Nucleus accumbens (tissue), 56 donors: ENCODE measurements around the gene TRAK1.

Source experiments
- DNase-seq, 56 donors: peaks; one replicate each; lab custom pipeline; 2025; lab: John Stamatoyannopoulos, UW

The TRAK1 gene

DNA sequence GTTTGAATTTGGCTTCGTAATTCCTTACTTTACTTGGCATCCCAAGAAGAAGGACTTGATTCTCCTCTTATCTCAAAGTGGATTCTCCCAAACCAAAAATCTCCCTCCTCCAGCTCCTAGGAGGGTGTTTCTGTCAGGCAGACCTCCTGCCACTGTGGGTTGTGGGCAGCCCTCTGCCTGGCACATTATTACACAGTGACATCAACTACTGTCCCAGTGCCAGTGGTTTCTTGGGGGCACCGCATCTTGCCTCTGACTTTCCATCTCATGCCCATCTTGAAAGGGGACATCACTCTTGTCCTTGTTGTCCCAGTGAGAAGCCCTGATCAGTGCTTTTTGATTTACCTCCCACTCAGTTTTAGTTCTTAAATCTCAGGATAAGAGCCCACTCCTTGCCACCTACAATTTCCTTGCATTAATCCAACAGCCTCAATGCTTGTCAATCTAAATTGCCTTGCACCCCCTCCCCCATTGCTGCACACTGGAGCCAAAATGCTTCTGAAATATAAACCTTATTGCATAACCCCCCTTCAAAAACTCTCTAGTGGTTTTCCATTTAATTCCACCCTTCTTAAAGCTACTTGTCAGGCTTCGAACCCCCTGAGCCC, 81.0 kb downstream of the TRAK1 start:
- no peak for DNase-seq

DNA sequence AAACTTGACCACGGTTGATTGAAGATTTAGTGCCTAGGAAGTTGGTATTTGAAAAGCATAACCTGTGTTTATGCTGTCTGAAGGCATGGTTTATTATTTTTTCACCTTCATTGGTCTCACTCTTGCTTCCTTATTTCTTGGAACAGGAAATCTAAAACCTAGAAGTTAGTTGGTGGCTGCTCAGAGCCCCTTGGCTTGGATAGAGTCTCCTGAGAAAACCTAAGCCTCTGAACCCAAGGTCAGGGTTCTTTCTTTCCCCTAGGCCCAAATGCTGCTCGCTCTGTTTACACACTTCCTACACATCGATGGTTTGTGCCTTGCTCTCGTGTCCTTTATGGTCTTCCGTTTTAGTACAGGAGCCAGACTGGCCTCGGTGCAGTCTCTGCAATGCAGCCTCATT, 82.2 kb downstream of the TRAK1 start:
- DNase-seq: no peak

DNA sequence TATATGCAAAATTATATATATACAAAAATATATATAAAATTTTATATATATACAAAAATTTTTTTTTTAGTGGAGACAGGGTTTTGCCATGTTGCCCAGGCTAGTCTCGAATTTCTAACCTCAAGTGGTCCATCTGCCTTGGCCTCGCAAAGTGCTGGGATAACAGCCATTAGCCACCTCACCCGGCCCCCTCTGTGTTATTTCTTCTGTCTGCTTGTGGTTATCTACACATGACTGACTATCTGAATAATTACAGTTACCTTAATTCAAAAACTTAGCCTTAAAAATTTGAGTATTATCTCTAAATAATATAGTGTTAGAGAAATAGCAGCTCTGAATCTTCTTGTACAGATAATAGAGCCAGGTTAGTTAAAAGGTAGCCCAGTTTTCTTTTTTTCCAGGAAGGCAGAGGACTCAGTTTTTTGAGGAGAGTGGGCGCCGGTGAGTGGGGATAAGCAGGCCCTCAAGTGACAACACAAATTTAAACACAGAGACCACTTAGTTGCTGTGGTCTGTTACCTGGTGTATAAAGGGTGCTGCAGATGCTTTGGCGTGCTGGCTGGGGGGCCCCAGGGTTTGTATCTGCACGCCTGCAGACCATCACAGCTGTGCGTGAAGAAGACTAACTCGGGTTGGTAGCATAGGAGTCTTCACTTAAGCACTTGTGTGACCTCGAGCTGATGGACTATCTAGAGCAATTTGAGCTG, 83.7 kb downstream of the TRAK1 start:
- DNase-seq: no peak

DNA sequence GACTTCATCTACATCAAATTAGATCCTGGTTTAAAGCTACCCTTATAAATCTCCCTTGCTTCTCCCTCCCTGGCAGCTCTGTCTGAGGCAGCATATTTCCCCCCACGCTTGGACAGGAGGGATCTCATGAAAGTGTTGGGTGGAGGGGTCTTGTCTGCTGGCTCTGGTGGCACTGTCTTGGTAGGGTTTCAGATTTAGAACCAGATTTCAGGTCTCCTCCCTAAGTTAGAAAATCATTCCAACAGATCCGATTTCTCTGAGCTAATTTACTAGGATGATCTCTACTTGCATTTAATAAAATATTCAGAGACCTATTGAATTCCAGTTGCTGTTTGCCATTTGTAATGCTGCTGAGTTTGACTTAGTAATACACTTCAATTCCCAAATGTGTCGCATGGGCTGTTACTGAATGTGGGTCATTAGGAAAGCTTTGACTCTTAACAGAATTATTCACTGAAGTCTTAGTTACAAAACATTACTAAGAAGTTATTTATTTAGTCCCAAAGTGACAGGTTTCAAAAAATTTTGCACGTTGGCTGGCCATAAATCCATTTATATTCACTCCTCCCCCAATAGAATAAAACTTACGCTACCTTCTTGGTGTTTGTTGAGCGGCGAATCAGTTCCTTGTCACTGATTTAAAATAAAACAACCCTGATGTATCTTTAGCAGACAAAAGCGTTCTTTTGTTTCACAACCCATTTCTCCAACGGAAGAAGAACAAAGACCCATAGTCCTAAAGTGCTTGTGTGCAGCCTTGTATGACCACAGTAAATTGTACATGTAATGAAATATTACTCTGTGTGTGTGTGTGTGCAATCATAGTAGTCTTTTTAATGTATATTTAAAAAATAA, 84.5 kb downstream of the TRAK1 start:
- no peak for DNase-seq

DNA sequence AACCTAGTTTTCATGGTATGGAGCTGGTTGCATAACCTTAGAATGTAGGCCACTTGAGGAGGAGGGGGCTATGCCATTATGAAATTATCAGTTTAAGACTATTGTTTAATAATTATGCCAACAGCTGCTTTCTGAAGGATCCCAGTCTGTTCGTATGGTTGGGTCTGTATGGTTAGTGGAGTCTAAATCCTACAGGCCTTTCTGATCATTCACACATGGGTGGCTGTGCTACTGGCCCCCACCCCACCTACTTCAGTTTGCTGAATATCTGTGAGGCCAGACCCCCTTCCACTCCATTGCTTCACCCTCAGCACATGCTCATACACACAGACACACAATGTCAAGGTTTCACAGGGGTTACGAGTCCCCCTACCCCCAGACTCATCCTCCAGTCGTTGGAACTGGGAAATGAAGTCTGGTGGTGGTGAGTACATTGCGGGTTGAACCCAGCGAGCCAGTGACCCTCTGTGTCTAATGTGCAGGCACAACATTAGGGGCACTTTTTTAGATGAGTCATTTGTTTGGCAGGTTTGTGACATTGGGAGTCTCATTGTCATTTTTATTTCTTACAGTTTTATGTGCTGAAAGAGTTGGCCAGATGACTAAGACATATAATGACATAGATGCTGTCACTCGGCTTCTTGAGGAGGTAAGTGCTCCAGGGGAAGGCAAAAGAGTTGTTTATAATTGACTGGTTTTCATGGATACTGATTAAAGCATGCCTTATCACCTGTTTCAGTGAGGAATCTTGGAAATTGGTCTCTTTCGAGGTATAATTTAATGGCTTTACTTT, 85.3 kb downstream of the TRAK1 start:
- DNase-seq: no peak

DNA sequence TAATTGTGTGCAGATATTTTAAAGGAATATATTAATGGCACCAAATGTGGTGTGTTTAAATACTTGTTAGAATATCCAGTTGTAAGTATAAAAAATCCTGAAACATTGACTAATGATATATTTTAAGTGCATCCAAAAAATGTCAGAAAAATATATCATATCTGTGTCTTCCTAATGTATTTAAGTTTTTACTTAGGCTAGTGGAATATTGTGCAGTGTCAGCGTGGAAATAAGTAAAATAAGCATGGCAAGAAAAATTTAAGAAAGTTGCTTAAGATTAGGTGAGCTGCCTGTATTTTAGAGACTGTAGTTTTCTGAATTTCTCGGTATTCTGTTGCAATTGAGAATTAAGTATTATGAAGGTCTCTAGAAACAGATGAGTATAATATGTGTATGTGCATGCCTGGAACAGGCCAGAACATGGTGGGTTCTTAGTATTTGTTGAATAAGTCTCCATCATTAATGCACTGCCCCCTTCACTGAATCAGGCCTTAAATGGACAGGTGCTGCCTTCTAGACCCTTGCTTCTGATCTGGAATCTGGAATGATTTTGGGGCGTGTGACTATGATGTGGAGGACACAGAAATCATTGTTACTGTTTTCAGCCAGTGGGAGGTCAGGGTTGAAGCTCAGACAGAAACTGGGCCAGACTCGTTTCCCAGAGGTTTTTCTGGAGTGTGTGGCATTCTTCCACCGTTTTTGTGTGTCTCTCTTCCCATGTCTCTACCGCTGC, 86.1 kb downstream of the TRAK1 start:
- DNase-seq: peak in 3 of 56 donors; percentile 24 to 51 (median 32)

DNA sequence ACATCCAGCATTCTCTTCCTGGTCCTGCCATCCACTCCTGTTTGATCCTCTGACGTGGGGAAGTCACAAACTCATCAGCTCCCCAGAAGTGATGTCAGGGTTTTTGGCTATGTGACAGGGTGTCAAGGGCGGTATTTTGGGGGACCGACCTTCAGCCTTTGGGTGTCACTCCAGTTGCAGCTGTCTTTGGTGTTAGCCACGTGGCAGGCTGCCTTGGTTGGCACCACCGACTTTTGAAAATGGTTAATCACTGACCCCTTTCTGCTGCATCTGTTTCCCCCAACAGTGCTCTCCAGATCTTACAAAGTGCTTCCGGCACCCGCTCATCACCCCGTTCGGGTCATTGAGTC, 86.6 kb downstream of the TRAK1 start:
- DNase-seq: no peak

DNA sequence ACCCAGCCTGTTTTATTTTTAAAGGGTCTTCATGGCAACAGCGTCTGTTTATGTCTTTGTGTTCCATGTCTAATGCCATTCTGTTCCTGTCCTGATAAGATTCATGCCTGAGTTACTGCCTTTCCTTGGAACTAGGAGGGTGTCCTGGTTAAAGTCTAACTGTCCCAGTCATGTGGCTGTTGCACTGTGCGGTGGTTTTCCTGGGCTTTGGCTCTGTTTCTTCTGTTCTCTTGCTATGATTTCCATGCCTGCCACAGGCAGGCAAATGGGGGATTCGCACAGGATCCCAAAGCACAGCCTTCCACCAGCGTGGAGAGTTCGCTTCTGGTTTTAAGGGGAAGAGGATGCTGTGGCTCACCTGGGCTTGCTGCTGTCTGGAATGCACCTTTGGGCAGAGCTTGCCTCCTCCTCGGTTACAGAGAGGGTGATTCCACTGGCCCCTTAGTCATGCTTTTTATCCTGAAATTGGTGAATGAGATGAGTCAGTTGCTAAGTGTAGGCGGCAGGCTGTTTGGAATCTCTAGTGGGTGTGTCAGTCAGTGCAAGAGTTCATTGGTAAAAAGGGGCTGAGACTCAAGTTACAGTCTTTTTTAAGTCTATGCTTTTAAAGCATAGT, 88.1 kb downstream of the TRAK1 start:
- peak in 18 of 56 donors; percentile 12 to 70 (median 34) for DNase-seq

DNA sequence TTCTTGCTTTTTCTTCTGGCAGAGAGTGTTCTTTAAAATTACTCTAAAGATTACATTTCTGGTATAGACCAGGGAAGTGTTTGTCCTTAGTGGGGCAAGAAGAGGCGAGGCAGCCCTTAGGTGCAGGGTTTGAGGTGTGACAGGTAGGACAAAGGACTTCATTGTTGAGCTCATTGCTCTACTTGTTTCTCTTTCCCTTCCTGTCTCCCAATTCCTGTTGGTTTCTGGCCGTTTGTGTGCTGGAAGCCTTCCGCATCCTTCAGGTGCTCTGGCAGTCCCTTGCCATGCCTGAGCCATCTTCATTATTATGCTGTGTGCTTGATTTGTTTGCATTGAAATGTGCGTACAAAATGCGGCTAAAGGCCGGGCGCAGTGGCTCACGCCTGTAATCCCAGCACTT, 89.7 kb downstream of the TRAK1 start:
- DNase-seq: no peak

DNA sequence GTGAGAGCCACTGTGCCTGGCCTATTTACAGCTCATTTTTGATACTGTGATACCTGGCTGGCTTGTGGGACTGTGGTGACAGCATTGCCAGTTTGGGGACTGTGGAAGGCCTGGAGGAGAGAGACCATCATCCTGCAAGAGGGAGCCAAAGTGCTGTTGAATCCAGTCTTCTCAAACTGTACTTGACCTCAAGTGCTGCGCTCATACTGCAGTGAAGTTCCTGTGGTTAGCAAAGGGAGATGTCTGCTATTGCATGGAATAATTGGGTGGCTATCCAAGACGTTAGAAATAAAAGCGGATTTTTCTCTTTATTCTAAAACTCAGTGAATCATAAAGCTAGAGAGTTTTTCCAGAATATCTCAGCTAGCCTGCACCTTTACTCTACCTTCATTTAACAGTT, 91.4 kb downstream of the TRAK1 start:
- no peak for DNase-seq

DNA sequence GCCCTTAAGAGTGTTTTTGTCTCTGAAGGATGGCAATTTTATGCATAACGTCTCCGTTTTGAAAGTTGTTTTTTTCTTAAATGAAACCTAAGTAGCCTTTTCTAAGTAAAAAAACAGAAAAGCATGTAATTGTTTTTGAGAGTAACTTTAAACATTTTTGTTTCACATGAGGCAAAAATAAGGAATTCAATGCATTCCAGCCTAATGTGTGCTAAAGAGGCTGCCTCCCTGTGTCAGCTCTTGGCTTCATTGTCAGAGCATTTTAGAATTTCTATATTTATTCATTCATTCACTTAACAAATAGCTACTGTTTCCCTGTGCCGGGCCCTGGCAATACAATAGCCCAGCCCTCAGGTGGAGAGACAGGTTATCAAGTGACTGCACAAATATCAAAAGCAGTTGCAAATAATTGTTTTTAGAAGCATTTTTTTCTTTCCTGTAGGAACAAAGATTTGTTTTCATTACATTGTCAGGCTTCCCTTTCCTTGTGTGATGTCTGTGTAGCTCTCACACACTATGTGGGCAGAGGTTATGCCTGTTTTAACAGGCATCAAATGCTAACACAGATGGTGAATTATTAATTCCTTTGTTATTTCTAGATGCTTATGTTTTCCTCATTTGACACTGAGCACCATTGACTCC, 93.0 kb downstream of the TRAK1 start:
- DNase-seq: peak in 1 of 56 donors; percentile 31

DNA sequence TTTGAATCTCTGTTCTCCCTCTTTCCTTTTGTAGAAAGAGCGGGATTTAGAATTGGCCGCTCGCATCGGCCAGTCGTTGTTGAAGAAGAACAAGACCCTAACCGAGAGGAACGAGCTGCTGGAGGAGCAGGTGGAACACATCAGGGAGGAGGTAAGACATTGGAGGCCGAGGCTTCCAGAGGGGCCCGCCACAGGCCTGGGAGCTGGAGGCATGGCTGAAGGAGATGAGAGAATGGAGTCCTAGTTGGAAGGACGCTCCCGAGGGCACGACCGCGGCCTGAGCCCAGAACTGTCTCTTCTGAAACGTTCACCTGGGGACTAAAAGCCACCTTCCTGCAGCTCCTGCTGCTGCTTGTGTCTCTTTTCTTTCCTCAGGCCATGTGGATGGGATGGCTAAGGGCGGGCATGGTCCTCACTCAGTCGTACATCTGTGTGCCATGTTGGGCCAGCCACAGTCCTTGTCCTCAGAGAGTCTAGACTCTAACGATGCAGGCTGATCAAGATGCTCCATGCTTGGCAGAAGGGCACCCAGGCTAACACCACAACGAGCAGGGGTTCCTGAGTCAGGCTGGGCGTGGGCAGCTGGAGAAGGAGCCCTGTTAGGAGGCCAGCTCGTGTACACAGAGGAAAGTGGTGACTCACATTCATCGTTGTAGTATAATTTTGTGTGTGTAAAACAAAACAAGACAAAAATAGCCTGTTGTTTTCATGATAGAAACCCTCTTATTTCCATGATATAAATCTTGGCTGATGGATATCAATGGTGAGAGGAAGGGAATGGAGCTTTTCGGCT, 93.7 kb downstream of the TRAK1 start:
- DNase-seq: peak in 1 of 56 donors; percentile 40

DNA sequence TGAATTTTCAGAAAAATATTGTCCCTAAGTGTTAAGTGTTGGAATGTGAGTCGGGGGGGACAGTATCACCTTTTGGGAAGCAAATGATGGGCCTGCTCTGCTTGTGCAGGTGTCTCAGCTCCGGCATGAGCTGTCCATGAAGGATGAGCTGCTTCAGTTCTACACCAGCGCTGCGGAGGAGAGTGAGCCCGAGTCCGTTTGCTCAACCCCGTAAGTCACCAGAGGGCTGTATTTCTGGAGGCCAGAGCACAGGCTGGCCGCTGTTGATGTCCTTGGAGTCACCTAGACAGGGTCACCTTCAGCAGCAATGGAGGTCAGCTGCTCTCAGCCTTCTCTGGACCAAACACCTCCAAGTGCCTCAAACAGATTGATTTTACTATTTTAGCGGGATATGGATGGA, 96.8 kb downstream of the TRAK1 start:
- no peak for DNase-seq

DNA sequence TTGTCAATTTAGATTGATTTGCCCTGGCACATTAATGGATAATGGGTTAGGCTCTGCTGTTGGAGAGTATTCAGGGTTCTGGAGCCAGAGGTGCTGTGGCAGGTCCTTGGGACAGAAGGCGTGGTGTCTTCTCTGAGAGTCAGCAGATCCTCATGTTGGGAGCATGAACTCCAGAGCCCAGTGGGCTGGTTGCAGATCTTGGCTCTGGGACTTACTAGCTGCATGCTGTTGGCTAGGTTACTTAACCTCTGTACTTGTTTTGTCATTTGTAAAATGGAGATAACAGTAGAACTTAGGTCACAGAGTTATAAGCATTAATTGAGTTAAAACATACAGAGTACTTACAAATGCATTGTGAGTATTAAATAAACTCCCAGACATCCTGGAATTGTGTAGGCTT, 97.2 kb downstream of the TRAK1 start:
- no peak for DNase-seq

DNA sequence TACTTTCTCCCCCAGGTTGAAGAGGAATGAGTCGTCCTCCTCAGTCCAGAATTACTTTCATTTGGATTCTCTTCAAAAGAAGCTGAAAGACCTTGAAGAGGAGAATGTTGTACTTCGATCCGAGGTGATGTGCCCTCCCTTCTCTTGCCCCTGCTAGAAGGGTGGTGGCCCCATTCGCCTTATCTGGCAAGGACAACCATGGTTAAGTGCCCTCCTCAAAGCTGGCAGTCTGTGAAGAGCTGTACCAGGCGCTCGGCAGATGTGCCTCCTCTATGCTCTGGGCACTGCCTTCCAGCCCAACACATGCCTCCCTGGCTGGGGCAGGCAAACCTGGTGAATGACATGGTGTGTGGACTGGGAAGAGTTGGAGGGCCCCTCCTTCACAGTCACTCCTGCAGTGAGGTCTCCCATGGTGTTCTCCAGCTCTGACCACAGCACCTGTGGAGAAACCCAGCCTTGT, 97.9 kb downstream of the TRAK1 start:
- DNase-seq: no peak

DNA sequence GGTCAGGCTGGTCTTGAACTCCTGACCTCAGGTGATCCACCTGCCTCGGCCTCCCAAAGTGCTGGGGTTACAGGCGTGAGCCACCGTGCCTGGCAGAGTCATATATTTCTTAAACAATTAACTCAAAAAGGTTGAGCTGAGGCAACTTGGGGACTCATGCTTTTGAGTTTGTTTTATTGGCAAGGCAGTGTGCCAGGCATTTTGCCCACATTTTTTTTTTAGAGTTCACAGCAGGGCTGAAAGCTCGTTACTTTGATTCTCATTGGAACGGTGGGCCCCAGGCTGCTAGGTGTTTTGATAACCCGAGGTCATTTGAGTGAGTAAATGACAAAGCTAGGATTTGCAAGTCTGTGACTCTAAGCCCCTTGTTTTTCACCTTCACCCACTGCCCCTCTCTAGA, 98.6 kb downstream of the TRAK1 start:
- no peak for DNase-seq

DNA sequence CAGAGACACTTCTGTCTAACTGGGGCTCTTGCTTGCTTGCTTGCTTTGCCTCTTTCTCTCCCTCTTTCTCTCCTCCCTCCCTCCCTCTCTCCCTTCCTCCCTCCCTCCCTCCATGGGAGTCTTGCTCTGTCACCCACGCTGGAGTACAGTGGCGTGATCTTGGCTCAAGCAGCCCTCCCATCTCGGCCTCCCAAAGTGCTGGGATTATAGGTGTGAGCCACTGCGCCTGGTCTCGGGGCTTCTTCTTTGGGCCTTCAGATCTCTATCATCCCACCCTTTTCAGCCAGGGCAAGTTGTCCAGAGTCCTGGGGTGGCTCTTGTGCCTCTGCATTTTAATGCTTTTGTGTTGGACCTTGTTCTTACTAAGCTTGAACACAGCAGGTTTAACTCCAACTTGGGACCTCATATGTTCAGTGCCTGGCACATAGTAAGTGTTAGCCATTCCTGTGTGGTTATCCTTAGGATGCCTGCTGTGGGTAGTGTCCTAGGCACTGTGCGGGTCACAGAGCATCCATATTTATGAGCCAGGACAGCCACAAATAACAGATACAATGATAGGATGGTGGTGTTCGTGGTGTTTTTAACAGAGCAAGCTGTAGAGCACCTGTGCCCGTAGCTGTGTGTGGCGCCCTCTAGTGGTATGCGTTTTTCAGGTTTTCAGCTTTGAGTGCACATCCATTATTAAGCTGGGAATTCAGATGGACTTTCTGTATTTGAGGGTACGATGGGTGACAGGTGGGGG, 99.7 kb downstream of the TRAK1 start:
- peak in 43 of 56 donors; percentile 7 to 85 (median 43) for DNase-seq

DNA sequence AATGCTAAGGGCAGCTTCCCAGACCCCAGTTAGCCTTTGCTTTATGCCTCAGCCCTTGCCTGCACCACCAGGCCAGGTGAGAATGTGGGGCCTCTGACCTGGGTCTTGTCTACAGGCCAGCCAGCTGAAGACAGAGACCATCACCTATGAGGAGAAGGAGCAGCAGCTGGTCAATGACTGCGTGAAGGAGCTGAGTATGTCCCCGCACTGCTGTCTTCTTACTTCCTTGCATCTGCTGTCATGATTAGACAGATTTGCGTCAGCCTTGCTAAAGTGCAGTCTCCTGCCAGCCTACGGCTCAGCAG, 100.2 kb downstream of the TRAK1 start:
- no peak for DNase-seq
